Thoracic aorta (tissue), 2 donors: Measurements from ENCODE around the gene TAS1R1. TPM values are rescaled to one million over a fixed set of nuclear protein-coding genes. Genes with fewer than 3 reads are reported as not detected.

Source experiments
- ATAC-seq: fragments of 150-250 bp; one replicate; pipeline ENCODE4 v1.8.0; 2017; ENCODE audit warnings: low read depth; ENCODE audit not compliant: insufficient number of reproducible peaks, low FRiP score
- DNase-seq: peaks from one replicate; pipeline ENCODE4 v3.0.0-alpha.2; 2020; ENCODE audit warnings: low spot score
- H3K27ac ChIP-seq, 2 donors: fragments of 200-600 bp; sonication (generic); 1 replicate in 1 of 2; 2 replicates in 1 of 2; pipeline ENCODE4 v1.5.1; 2016; ENCODE audit warnings: mild to moderate bottlenecking in 2 of 2, moderate library complexity in 2 of 2
- H3K27me3 ChIP-seq: fragments of 200-600 bp; sonication (generic); replicated peaks from 2 replicates; pipeline ENCODE4 v1.6.0; 2016; ENCODE audit warnings: mild to moderate bottlenecking; ENCODE audit not compliant: insufficient read depth
- H3K36me3 ChIP-seq: fragments of 200-600 bp; sonication (generic); one replicate; pipeline ENCODE4 v1.5.1; 2016
- H3K4me1 ChIP-seq, 2 donors: fragments of 200-600 bp; sonication (generic); 1 replicate in 1 of 2; 2 replicates in 1 of 2; pipeline versions ENCODE4 v1.5.1 to v1.6.0; 2016; ENCODE audit warnings: low read depth in 2 of 2, mild to moderate bottlenecking in 1 of 2; ENCODE audit not compliant: control insufficient read depth in 1 of 2
- H3K4me3 ChIP-seq: fragments of 200-600 bp; sonication (generic); 2 replicates; pipeline ENCODE4 v1.5.1; 2016; ENCODE audit warnings: mild to moderate bottlenecking
- H3K9me3 ChIP-seq: fragments of 200-600 bp; sonication (generic); 2 replicates; pipeline ENCODE4 v1.5.1; 2016
- CTCF ChIP-seq: fragments of 200-600 bp; sonication (generic); IDR thresholded peaks from one replicate; pipeline ENCODE4 v1.5.1; 2019; ENCODE audit warnings: antibody characterized with exemption
- total RNA-seq, 2 donors: library from RNA; depleted of rRNA; stranded (reverse); fragments of >200 nt; gene quantifications; one replicate each; pipeline versions ENCODE4 v1.1.0 to v1.2.3, GENCODE V29; 2016

Gene TAS1R1
- total RNA-seq, 2 donors from 2014 or later: 0.81 TPM; not detected in 1

- H3K9me3 ChIP-seq: no peaks in the 10 kb centered on the region
- peak; percentile 63 for DNase-seq
- peaks cover 31 to 44% of the 10 kb centered on the region in 2 donors for H3K4me1 ChIP-seq
- TF ChIP-seq CTCF: no peak
- ATAC-seq: peak; percentile 27
- peak within 1 kb of the TSS; percentile 93 for H3K4me3 ChIP-seq
- H3K27ac ChIP-seq: peak within 1 kb of the TSS; percentile 99 to 100
- no peaks in the 10 kb centered on the region for H3K27me3 ChIP-seq
- H3K36me3 ChIP-seq: peaks cover 12% of the 10 kb centered on the region
These were observed 47.6 kb downstream of the TAS1R1 start, which contains the start of gene KLHL21 for GRCh38 chr1:6602669-6603237. KLHL21 (minus strand) TSS chr1:6602869; CDS start chr1:6602817, 52 bp downstream.

- peak overlapping the region; percentile 99 to 100 for H3K27ac ChIP-seq
- no peaks in the 10 kb centered on the region for H3K9me3 ChIP-seq
- peaks cover 6% of the 10 kb centered on the region for H3K36me3 ChIP-seq
- DNase-seq (no peak), ATAC-seq (peak; percentile 18)
- no peaks in the 10 kb centered on the region for H3K27me3 ChIP-seq
- peaks cover 27 to 38% of the 10 kb centered on the region in 2 donors for H3K4me1 ChIP-seq
- H3K4me3 ChIP-seq: peak overlapping the region; percentile 93
- no peak for TF ChIP-seq CTCF
These were observed 48.3 kb downstream of the TAS1R1 start for GRCh38 chr1:6603238-6603914.

- peak; percentile 54 for ATAC-seq
- Histone ChIP-seq H3K4me1 (peaks cover 20 to 31% of the 10 kb centered on the region in 2 donors), H3K9me3 (no peaks in the 10 kb centered on the region)
These were observed 48.9 kb downstream of the TAS1R1 start for GRCh38 chr1:6603915-6604558.

GRCh38 chr1:6612641-6613360, 57.7 kb downstream of the TAS1R1 start:
- H3K4me3 ChIP-seq: peak overlapping the region; percentile 100
- DNase-seq: no peak

More at GRCh38 chr1:6603915-6604558, 48.9 kb downstream of the TAS1R1 start:
- peak; percentile 29 for TF ChIP-seq CTCF
- peak overlapping the region; percentile 93 for H3K4me3 ChIP-seq
- no peaks in the 10 kb centered on the region for H3K27me3 ChIP-seq
- H3K27ac ChIP-seq: peak overlapping the region; percentile 99 to 100
- DNase-seq: peak; percentile 79
- H3K36me3 ChIP-seq: peaks cover 1% of the 10 kb centered on the region

More at GRCh38 chr1:6612641-6613360, 57.7 kb downstream of the TAS1R1 start:
- Histone ChIP-seq H3K36me3 (no peaks in the 10 kb centered on the region), H3K4me1 (peaks cover 20 to 35% of the 10 kb centered on the region in 2 donors), H3K27me3 (no peaks in the 10 kb centered on the region), H3K9me3 (no peaks in the 10 kb centered on the region), H3K27ac (peak overlapping the region; percentile 86 to 97)
- TF ChIP-seq CTCF: no peak
- peak; percentile 41 for ATAC-seq
